ENCODE measurements around the gene TMEM108. TPM values are rescaled to one million over a fixed set of nuclear protein-coding genes. Genes with fewer than 3 reads are reported as not detected.

Gene TMEM108
- total RNA-seq, 2 donors from 2014 or later = 1.6 TPM; not detected in 1

DNA sequence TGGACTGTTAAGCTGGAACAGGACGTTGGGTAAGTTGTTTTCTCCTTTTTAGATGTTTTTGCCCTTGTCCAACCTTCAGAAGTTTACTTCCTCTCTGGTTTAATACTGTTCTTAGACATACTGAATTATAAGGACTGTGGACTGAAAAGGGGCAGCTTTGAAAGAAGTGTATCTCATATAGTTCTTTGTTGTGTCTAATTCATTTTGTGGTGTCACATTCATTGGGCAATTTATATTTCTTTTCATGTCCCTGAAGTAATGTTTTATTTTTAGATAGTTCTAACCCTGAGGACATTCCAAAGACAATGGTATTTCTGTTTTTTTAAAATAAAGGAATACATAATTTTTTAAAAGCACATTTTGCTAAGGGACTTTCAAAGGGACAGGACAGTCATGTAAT lies 45.2 kb downstream of the TMEM108 start:
- Histone ChIP-seq H3K36me3 (replicated peaks in 1 of 2; ENCODE audit: insufficient read depth in 1 of 2, low read depth in 2 of 2) (no peaks in the 10 kb centered on the region), H3K9me3 (no peaks in the 10 kb centered on the region), H3K27me3 (no peaks in the 10 kb centered on the region), H3K27ac (no peak overlapping the region), H3K4me3 (no peak overlapping the region), H3K4me1 (no peaks in the 10 kb centered on the region)
- DNase-seq (no peak), ATAC-seq (no peak)
- intact Hi-C loops (cut with DNase I) = no loop called here
- TF ChIP-seq, protein P1, sequence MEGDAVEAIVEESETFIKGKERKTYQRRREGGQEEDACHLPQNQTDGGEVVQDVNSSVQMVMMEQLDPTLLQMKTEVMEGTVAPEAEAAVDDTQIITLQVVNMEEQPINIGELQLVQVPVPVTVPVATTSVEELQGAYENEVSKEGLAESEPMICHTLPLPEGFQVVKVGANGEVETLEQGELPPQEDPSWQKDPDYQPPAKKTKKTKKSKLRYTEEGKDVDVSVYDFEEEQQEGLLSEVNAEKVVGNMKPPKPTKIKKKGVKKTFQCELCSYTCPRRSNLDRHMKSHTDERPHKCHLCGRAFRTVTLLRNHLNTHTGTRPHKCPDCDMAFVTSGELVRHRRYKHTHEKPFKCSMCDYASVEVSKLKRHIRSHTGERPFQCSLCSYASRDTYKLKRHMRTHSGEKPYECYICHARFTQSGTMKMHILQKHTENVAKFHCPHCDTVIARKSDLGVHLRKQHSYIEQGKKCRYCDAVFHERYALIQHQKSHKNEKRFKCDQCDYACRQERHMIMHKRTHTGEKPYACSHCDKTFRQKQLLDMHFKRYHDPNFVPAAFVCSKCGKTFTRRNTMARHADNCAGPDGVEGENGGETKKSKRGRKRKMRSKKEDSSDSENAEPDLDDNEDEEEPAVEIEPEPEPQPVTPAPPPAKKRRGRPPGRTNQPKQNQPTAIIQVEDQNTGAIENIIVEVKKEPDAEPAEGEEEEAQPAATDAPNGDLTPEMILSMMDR (IDR thresholded peaks at IDR 0.05) = no peak
- WGBS, 2 donors = 9 to 14% methylated on average over 1 of the region's 1 CpG

DNA sequence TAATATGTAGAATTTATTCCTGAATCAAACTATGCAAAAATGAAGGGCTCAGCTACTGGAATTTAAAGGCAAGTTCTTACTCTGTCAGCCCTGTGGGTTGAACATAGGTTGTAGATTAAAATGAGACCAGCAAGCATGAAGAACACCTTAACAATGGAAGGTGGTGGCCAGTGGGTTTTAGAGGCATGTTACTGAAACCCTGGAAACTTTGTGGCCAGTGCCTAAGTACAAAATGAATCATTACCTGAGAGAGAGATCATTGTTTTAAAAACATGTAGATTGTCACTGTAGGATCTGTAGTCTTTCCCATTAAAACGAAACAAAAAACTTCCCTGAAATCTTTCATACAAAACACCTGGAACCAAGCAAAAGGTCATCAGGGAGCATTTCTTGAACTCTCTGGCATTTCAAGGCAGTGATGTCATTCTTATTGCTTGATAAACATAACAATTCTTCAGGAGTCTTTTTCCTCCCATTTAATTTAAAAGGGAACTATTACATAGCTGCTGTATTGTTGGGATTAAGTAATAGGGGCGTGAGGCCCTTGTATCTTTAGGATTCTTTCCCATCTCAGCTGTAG lies 51.8 kb downstream of the TMEM108 start:
- H3K4me3 ChIP-seq = no peak overlapping the region
- 50 to 62% methylated on average over 2 of the region's 2 CpGs for WGBS, 2 donors
- no peaks in the 10 kb centered on the region for H3K4me1 ChIP-seq
- DNase-seq (no peak), ATAC-seq (no peak)
- no peaks in the 10 kb centered on the region for H3K9me3 ChIP-seq
- no peak overlapping the region for H3K27ac ChIP-seq
- H3K36me3 ChIP-seq (replicated peaks in 1 of 2; ENCODE audit: insufficient read depth in 1 of 2, low read depth in 2 of 2) = no peaks in the 10 kb centered on the region
- no peaks in the 10 kb centered on the region for H3K27me3 ChIP-seq
- TF ChIP-seq POLR2A (IDR thresholded peaks at IDR 0.05) = no peak
- intact Hi-C loops (cut with DNase I) = no loop called here

DNA sequence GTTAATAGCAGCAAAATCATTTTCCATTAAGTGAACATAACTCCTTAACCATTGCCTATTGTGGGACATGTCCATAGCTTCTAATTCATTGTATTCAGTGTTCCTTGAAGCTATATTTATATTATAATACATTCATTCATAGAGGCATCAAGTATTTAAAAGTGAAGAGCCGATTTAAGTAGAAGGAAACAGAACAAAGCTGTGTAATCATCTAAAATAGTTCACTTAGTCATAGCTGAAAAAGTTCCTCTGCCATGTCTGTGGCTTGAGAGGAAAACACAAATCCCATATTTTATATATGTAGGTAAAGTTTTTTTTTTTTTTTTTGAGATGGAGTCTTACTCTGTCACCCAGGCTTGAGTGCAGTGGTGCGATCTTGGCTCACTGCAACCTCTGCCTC lies 54.5 kb downstream of the TMEM108 start:
- Histone ChIP-seq H3K36me3 (replicated peaks in 1 of 2; ENCODE audit: insufficient read depth in 1 of 2, low read depth in 2 of 2) (no peaks in the 10 kb centered on the region), H3K27me3 (no peaks in the 10 kb centered on the region), H3K9me3 (no peaks in the 10 kb centered on the region), H3K4me1 (no peaks in the 10 kb centered on the region), H3K4me3 (no peak overlapping the region), H3K27ac (no peak overlapping the region)
- no peak for ATAC-seq
- DNase-seq = no peak
- TF ChIP-seq, protein P1 (IDR thresholded peaks at IDR 0.05) = no peak
- TF ChIP-seq POLR2A (IDR thresholded peaks at IDR 0.05) = no peak
- 88 to 92% methylated on average over 2 of the region's 2 CpGs for WGBS, 2 donors
- intact Hi-C loops (cut with DNase I) = no loop called here

DNA sequence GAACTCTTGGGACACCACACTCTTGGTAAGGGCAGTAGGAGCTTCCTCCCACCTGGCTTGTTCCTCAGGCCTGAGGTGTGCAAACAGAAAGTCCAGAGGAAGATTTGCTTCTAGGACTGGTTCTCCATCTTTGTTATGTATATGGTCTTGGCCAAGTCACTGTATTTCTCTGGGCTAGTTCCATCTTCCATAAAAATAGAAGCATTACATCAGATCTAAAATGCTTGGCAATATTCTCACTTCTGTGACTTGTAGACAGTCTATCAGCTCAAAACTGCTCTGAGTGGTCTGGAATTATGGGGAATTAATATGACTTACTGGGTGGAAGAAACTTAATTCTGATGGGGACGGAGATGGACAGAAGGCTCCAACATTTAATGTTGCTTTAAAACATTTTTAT lies 55.2 kb downstream of the TMEM108 start:
- no peak for TF ChIP-seq POLR2A (IDR thresholded peaks at IDR 0.05)
- TF ChIP-seq, protein P1 (IDR thresholded peaks at IDR 0.05) = no peak
- H3K36me3 ChIP-seq (replicated peaks in 1 of 2; ENCODE audit: insufficient read depth in 1 of 2, low read depth in 2 of 2) = no peaks in the 10 kb centered on the region
- DNase-seq (no peak), ATAC-seq (no peak)
- 82% methylated on average over 1 of the region's 1 CpG for WGBS, 2 donors
- intact Hi-C loops (cut with DNase I) = no loop called here
- no peaks in the 10 kb centered on the region for H3K27me3 ChIP-seq
- H3K9me3 ChIP-seq = no peaks in the 10 kb centered on the region
- no peak overlapping the region for H3K4me3 ChIP-seq
- H3K27ac ChIP-seq = no peak overlapping the region
- no peaks in the 10 kb centered on the region for H3K4me1 ChIP-seq

DNA sequence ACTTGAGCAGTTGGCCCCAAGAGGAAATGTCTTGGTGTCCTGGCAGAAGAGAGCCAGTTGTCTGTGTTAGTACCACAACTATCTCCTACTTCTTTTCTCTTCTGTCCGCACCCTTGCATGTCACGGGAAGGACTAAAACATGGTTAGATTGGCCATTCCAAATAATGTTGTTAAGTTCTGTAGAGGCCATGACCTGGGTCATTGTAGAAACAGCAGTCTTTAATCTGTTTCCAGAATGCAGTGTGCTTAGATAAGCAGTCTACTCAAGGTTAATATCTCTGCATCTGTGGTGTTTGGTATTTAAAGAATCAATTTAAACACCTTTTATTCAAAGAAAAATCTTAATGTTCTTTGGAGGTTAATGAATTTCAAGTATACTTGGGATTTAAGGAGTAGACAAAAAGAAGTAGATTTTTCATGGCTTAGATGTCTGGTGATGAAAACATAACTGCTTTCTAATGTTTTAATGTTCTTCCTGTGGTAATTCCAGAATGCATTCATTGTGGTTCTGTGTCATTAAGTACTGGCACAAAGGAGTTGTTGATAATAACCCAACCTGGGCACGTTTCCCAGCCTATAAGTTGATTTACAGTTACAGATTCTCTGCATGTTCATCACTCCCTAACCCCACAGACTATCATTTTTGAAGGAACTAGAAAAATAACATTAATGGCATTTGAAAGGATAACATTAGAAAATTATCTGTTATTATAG lies 58.9 kb downstream of the TMEM108 start:
- TF ChIP-seq, protein P1 (IDR thresholded peaks at IDR 0.05) = no peak
- TF ChIP-seq POLR2A (IDR thresholded peaks at IDR 0.05) = no peak
- intact Hi-C loops (cut with DNase I) = no loop called here
- Histone ChIP-seq H3K27ac (no peak overlapping the region), H3K4me1 (no peaks in the 10 kb centered on the region), H3K27me3 (no peaks in the 10 kb centered on the region), H3K36me3 (replicated peaks in 1 of 2; ENCODE audit: insufficient read depth in 1 of 2, low read depth in 2 of 2) (no peaks in the 10 kb centered on the region), H3K9me3 (no peaks in the 10 kb centered on the region), H3K4me3 (no peak overlapping the region)
- no peak for DNase-seq
- no peak for ATAC-seq
- WGBS, 2 donors = 29 to 32% methylated on average over 3 of the region's 3 CpGs

Data from body of pancreas (tissue), 4 donors.